ENCODE data around the gene FKBP5.

DNA sequence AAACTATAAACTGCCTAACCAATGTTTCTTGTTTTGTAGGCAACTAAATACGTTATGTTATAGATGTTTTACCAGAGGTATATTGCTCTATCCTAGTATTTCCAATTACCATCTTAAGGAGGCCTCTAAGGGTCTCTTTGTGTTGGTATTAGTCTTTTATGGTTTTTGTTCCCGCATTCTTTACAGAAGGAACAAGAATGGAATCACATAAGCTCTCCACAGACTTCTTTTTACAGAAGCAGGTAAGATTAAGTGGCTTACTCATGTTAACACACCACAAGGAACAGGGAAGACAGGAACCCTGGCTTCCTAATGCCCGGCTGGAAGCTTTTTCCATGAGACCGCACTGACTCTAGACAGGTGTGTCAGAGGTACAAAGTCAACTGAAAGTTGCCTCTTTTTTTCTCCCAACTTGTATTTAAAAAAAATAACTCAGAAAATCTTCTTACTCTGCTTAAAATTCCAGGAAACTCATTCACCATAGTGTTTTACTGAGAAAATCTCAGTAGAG, 55.1 kb downstream of the FKBP5 start:
- no peak for TF ChIP-seq CTCF (IDR thresholded peaks at IDR 0.05)
- TF ChIP-seq POLR2A (IDR thresholded peaks at IDR 0.05), result no peak

All from esophagus squamous epithelium (tissue), 4 donors.